Muscle layer of duodenum (tissue), 2 donors: ENCODE data around the gene PKIG.

Experiments used
- H3K27ac ChIP-seq: one replicate; pipeline ENCODE4 v1.7.0; 2013; ENCODE audit warnings: mild to moderate bottlenecking, low read length
- H3K27me3 ChIP-seq: one replicate; pipeline ENCODE4 v1.7.0; 2013; ENCODE audit warnings: low read depth, mild to moderate bottlenecking, control low read depth, low read length
- H3K36me3 ChIP-seq, 2 donors: one replicate each; pipeline ENCODE4 v1.7.0; 2013; ENCODE audit warnings: low read length in 2 of 2, control low read depth in 1 of 2, mild to moderate bottlenecking in 1 of 2; ENCODE audit not compliant: insufficient read depth in 2 of 2, control insufficient read depth in 1 of 2
- H3K4me1 ChIP-seq, 2 donors: one replicate each; pipeline ENCODE4 v1.7.0; 2013; ENCODE audit warnings: low read length in 2 of 2, mild to moderate bottlenecking in 2 of 2, control low read depth in 1 of 2, moderate library complexity in 1 of 2; ENCODE audit not compliant: insufficient read depth in 2 of 2, control insufficient read depth in 1 of 2
- H3K4me3 ChIP-seq, 2 donors: one replicate each; pipeline ENCODE4 v1.7.0; 2013; ENCODE audit warnings: low read length in 2 of 2, low read depth in 1 of 2, mild to moderate bottlenecking in 1 of 2
- H3K9me3 ChIP-seq, 2 donors: one replicate each; pipeline ENCODE4 v1.7.0; 2013; ENCODE audit warnings: low read length in 2 of 2, control low read depth in 1 of 2, mild to moderate bottlenecking in 1 of 2; ENCODE audit not compliant: control insufficient read depth in 1 of 2
- donor health status: healthy.

Gene PKIG

GRCh38 chr20:44609516-44610312 is 27.3 kb downstream of the PKIG start:
- Histone ChIP-seq H3K4me3 (peak overlapping the region; percentile 37 to 44), H3K9me3 (no peaks in the 10 kb centered on the region), H3K36me3 (peaks cover 8 to 13% of the 10 kb centered on the region in 2 donors), H3K27me3 (no peaks in the 10 kb centered on the region), H3K4me1 (peaks cover 7 to 16% of the 10 kb centered on the region in 2 donors), H3K27ac (peak overlapping the region; percentile 77)

GRCh38 chr20:44610313-44610962 is 28.1 kb downstream of the PKIG start:
- H3K4me1 ChIP-seq, result peaks cover 7 to 24% of the 10 kb centered on the region in 2 donors
- H3K27me3 ChIP-seq, result no peaks in the 10 kb centered on the region
- H3K27ac ChIP-seq, result peak overlapping the region; percentile 28
- no peaks in the 10 kb centered on the region for H3K9me3 ChIP-seq
- H3K36me3 ChIP-seq, result peaks cover 9 to 13% of the 10 kb centered on the region in 2 donors
- no peak overlapping the region for H3K4me3 ChIP-seq

GRCh38 chr20:44613575-44613974 is 31.2 kb downstream of the PKIG start:
- H3K4me1 ChIP-seq, result peaks cover 10 to 43% of the 10 kb centered on the region in 2 donors
- H3K36me3 ChIP-seq, result peaks cover 19 to 41% of the 10 kb centered on the region in 2 donors
- H3K9me3 ChIP-seq, result no peaks in the 10 kb centered on the region
- H3K4me3 ChIP-seq, result no peak overlapping the region
- H3K27ac ChIP-seq, result no peak overlapping the region
- H3K27me3 ChIP-seq, result no peaks in the 10 kb centered on the region

GRCh38 chr20:44614525-44614924 is 32.1 kb downstream of the PKIG start:
- Histone ChIP-seq H3K9me3 (no peaks in the 10 kb centered on the region), H3K27ac (no peak overlapping the region), H3K4me1 (peaks cover 6 to 35% of the 10 kb centered on the region in 2 donors), H3K4me3 (no peak overlapping the region), H3K36me3 (peaks cover 28 to 51% of the 10 kb centered on the region in 2 donors), H3K27me3 (no peaks in the 10 kb centered on the region)

- Histone ChIP-seq H3K27me3 (no peaks in the 10 kb centered on the region), H3K4me1 (peaks cover 3 to 32% of the 10 kb centered on the region in 2 donors), H3K4me3 (no peak overlapping the region), H3K27ac (no peak overlapping the region), H3K36me3 (peaks cover 35 to 58% of the 10 kb centered on the region in 2 donors), H3K9me3 (no peaks in the 10 kb centered on the region)
Observed at GRCh38 chr20:44615169-44615791, 32.9 kb downstream of the PKIG start.

GRCh38 chr20:44615876-44616603 is 33.7 kb downstream of the PKIG start:
- Histone ChIP-seq H3K27me3 (no peaks in the 10 kb centered on the region), H3K9me3 (no peaks in the 10 kb centered on the region), H3K36me3 (peaks cover 43 to 63% of the 10 kb centered on the region in 2 donors), H3K4me3 (no peak overlapping the region), H3K4me1 (peaks cover 3 to 32% of the 10 kb centered on the region in 2 donors), H3K27ac (no peak overlapping the region)

GRCh38 chr20:44616604-44616964 is 34.2 kb downstream of the PKIG start:
- peaks cover 47 to 66% of the 10 kb centered on the region in 2 donors for H3K36me3 ChIP-seq
- H3K4me3 ChIP-seq, result no peak overlapping the region
- H3K4me1 ChIP-seq, result peaks cover 3 to 32% of the 10 kb centered on the region in 2 donors
- no peaks in the 10 kb centered on the region for H3K9me3 ChIP-seq
- H3K27ac ChIP-seq, result no peak overlapping the region
- no peaks in the 10 kb centered on the region for H3K27me3 ChIP-seq

- H3K4me1 ChIP-seq, result peaks cover 3 to 32% of the 10 kb centered on the region in 2 donors
- peaks cover 52 to 75% of the 10 kb centered on the region in 2 donors for H3K36me3 ChIP-seq
- H3K27ac ChIP-seq, result peak overlapping the region; percentile 2
- no peak overlapping the region for H3K4me3 ChIP-seq
- H3K9me3 ChIP-seq, result no peaks in the 10 kb centered on the region
- no peaks in the 10 kb centered on the region for H3K27me3 ChIP-seq
Observed at GRCh38 chr20:44618318-44618731, 35.9 kb downstream of the PKIG start.

GRCh38 chr20:44619294-44619693 is 36.9 kb downstream of the PKIG start:
- H3K27me3 ChIP-seq, result no peaks in the 10 kb centered on the region

GRCh38 chr20:44620030-44620429 is 37.7 kb downstream of the PKIG start:
- H3K4me3 ChIP-seq, result no peak overlapping the region
- H3K36me3 ChIP-seq, result peaks cover 42 to 63% of the 10 kb centered on the region in 2 donors

More at GRCh38 chr20:44619294-44619693, 36.9 kb downstream of the PKIG start:
- Histone ChIP-seq H3K27ac (no peak overlapping the region), H3K4me1 (peaks cover 3 to 31% of the 10 kb centered on the region in 2 donors), H3K36me3 (peaks cover 47 to 65% of the 10 kb centered on the region in 2 donors), H3K9me3 (no peaks in the 10 kb centered on the region), H3K4me3 (no peak overlapping the region)

GRCh38 chr20:44621325-44621724 is 38.9 kb downstream of the PKIG start:
- no peak overlapping the region for H3K27ac ChIP-seq
- no peaks in the 10 kb centered on the region for H3K27me3 ChIP-seq
- H3K4me1 ChIP-seq, result peaks cover 3 to 11% of the 10 kb centered on the region in 2 donors
- no peak overlapping the region for H3K4me3 ChIP-seq
- no peaks in the 10 kb centered on the region for H3K9me3 ChIP-seq
- peaks cover 37 to 57% of the 10 kb centered on the region in 2 donors for H3K36me3 ChIP-seq

More at GRCh38 chr20:44620030-44620429, 37.7 kb downstream of the PKIG start:
- Histone ChIP-seq H3K9me3 (no peaks in the 10 kb centered on the region), H3K27ac (no peak overlapping the region), H3K4me1 (peaks cover 3 to 24% of the 10 kb centered on the region in 2 donors), H3K27me3 (no peaks in the 10 kb centered on the region)
